SK-N-MC (cell line): ENCODE data around the gene PPARA.

Experiments
- EZH2 ChIP-seq: fragments of 200-600 bp; sonication (generic); IDR thresholded peaks from one replicate; pipeline ENCODE4 v1.6.1; 2017; ENCODE audit warnings: antibody characterized with exemption
- POLR2AphosphoS5 ChIP-seq: IDR thresholded peaks from 2 replicates; pipeline ENCODE4 v1.6.1; 2012; ENCODE audit warnings: mild to moderate bottlenecking, low read depth, low read length, borderline replicate concordance

- TF ChIP-seq POLR2AphosphoS5 (no peak), EZH2 (no peak)
These were observed 6.7 kb upstream of the PPARA start for GRCh38 chr22:46143491-46144147.
